ENCODE results near the gene VDAC2.
"Not testable (repeated sequence)": the region's sequence is repeated elsewhere in the genome, so short reads cannot be mapped to it uniquely, and the experiment has no call there.

VDAC2 gene, protein sequence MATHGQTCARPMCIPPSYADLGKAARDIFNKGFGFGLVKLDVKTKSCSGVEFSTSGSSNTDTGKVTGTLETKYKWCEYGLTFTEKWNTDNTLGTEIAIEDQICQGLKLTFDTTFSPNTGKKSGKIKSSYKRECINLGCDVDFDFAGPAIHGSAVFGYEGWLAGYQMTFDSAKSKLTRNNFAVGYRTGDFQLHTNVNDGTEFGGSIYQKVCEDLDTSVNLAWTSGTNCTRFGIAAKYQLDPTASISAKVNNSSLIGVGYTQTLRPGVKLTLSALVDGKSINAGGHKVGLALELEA

DNA sequence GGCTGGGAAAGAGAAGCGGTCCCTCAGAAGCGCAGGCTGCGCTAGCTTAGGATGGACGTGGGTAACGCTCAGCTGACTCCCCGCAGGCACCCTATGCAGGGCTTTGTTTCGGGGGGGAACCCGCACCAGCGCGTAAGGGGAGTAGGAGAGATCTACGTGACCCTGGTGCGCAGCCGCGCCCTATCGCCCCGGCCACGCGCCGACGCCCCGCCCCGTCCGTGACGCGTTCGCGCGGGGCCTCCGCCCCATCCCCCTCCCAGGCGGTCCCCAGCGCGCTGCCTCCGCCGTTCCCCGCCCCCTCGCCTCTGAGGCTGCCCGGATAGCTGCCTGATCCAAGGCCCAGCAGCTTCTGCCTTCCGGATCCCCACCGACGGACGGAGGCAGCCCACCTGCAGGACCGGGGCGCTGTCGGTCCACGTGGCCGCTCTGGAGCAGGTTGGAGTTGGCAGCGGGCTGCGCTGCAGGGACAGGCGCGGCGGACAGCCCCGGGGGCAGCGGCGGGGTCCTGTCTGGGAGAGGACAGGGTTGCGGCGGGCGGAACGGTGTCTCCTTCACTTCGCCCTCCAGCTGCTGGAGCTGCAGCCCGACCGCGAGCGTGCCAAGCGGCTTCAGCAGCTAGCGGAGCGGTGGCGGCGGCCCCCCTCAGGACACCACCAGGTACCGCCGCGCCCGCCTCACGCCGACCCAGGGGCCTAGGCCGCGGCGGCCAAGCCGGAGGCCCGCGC, at the start of gene VDAC2:
VDAC2 (plus strand) TSS at position 515 of the 725 bp plus-strand sequence. CDS start 363 bp downstream, outside the sequence.
- DNase-seq = peak; percentile 83 to 94

- no peak for DNase-seq
Observed at GRCh38 chr10:75165684-75166622, 44.6 kb upstream of the VDAC2 start.

DNA sequence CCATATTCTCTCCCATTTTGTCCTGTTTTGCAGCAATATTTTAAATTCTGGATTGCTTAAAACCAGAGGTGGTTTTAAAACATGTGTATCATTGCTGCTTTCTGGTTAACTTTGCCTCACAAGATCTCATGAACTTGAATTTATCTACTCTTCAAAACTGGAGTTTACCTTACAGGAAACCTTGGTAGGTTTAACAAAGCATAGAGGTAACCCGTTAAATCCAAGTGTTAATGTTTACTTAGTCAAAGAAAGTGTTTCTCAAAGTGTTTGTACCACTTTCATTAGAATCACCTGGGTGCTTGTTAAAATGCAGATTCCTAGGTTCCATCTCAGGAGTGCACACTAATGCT, 44.0 kb upstream of the VDAC2 start:
- no peak for DNase-seq

DNA sequence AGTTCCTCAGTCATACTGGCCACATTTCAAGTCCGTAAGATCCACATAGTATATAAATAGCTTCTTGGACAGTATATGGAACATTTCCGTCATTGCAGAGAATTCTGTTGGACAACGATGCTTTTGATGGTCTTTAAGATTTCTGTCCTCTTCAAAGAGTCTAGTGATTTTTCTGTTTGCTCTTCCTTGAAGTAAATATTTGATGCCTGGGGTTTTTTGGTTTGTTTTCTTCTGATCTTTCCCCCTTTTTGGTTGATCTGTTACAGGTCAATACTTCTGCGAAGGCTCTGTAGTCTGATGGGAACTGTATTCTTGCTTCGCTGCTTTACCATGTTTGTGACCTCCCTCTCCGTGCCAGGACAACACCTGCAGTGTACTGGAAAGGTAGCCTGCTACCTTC, 42.3 kb upstream of the VDAC2 start:
- no peak for DNase-seq

DNA sequence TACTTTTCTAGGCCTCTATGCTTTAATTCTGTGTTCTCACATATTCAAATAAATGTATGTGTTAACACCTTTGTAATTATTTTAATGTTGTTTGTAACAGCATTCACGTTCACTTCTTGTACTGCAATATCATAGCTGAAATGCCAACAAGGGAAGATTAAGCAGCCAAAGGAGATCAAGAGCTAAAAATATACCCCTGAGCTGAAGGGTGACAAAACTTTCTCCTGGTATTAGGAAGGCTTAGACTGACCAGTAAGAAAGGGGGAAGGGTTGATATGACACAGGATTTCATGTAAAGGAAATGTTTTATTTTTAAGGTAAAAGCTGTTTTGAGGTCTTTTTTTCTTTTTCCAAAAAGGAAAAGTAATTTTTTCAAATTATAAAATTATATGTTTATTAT, 40.4 kb upstream of the VDAC2 start:
- DNase-seq = no peak

DNA sequence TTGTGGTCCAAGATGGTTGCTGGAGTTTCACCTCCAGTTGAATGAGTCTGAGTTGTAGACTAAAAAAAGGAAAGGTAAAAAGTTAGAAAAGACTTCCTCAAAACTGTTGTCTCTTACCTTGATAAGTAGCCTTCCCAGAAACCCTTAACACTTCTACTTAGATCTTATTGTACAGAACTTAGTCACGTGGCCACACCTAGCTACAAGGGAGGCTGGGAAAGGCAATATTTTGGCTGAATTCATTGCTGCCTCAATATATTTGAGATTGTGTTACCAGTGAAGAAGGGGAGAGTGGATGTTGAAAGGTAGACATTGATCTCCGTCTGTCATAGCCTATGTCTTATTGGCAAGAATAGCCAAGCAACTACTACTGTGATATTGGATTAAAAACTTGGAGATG, 35.5 kb upstream of the VDAC2 start:
- no peak for DNase-seq

- DNase-seq = no peak
Observed at GRCh38 chr10:75176046-75176445, 34.5 kb upstream of the VDAC2 start.

GRCh38 chr10:75176736-75177135, 33.9 kb upstream of the VDAC2 start:
- DNase-seq = no peak

GRCh38 chr10:75179657-75180177, 30.9 kb upstream of the VDAC2 start:
- no peak for DNase-seq

DNA sequence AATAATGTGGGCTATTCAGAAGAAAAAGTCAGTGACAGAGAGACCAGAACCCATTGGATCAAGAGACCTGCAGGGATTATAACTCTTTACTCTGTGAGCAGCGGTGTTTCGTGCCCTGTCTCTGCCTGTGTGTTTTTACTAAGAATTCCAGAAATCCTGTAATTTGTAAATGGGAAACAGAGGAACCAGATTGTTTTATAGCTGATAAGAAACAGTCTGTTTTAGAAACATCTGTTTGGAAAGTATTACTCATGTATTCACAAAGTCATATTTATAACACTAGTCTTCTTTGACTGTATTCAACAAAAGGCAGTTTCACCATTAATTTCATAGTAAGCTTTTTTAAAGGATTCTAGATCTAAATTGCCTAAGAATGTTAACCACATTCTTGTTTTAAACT, 30.0 kb upstream of the VDAC2 start:
- DNase-seq = no peak

DNA sequence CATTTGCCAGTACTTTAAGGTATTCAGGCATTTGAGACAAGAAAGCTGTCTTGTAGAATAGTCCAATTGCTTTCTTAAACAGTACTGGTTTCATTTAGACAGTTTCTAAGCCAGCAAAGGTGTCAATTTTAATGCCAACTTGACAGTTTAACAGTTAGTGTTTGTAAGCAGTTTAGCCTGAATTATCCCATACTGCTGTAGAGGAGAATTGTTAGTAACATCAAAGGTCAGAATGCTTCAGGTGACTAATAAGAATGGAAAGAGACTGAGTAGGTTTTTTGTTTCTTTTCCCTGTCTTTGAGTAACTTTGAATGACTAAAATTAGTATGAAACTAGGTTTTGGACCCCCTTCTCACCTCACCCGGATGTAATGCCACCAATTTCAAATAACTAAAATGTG, 29.5 kb upstream of the VDAC2 start:
- no peak for DNase-seq

DNA sequence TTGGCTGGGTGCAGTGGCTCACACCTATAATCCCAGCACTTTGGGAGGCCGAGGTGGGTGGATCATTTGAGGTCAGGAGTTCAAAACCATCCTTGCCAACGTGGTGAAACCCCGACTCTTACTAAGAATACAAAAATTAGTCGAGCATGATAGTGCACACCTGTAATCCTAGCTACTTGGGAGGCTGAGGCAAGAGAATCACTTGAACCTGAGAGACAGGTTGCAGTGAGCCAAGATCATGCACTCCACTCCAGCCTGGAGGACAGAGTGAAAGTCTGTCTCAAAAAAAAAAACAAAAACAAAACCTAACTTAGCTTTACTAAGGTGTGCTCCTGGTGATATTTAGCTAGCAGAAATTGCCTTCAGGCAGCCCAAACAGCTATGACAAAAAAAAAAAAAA, 24.3 kb upstream of the VDAC2 start:
- DNase-seq = no peak

DNA sequence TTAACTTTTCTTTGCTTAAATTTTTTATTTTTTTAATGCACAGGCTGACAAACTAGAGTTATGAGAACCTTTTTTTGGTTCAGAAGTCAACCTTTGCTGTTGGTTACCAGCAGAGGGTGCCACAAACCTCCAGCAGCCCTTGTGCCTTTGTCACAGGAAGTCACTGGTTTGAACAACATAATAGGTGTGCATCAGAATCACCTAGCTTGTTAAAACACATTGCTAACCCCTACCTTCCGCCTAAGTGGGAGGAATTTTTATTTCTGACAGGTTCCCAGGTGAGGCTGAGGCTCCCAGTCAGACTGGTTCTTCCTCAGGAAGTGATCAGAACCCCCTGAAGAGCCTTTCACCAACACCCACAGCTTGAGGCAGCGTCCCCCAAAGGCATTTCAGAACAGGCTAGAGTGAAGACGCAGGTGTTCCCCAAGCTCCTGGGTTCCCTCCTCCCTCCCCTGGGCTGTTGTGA, 22.6 kb upstream of the VDAC2 start:
- peak; percentile 5 to 15 for DNase-seq

DNA sequence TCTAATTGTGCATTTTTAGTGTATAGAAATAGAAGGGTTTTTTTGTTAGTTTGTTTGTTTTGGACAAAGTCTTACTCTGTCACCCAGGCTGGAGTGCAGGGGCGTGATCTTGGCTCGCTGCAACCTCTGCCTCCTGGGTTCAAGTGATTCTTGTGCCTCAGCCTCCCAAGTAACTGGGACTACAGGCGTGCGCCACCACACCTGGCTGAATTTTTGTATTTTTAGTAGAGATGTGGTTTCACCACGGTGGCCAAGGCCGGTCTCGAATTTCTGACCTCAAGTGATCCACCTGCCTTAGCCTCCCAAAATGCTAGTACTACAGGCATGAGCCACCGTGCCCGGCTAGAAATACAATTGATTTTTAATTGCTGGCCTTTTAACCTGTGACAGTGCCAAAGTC, 22.1 kb upstream of the VDAC2 start:
- not testable (repeated sequence) for DNase-seq

- no peak for DNase-seq
Observed at GRCh38 chr10:75189266-75190096, 21.1 kb upstream of the VDAC2 start.

DNA sequence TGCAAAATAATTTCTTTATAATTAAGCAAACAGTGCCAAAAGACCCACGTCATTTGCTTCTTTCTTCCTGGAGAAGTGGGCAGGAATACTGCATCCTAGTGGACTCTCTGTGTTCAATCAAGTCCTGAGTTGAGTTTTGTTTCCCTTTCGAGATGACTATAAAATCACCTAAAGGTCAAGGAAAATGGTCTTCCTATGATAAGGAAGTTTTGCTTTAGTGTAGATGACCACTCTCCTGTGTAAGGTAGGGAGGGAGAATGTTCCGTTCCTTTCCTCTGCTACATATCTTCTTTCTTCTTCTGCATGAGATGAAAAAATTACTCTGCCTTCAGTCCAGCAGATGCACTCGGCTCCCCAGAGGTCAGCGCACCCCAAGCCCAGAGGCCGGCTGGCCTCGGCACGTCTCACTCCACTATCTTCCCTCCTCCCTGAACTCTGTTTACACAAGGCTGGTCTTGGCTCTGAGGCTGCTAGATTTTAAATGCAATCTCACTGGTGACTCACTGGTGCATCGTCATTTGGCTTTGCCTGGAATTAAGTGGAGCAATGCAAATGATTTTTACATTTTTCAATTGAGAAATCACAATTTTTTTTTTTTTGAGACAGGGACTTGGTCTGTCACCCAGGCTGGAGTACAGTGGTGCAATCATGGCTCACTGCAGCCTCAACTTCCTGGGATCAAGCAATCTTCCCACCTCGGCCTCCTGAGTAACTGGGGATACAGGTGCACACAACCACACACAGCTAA, 18.6 kb upstream of the VDAC2 start:
- no peak for DNase-seq

DNA sequence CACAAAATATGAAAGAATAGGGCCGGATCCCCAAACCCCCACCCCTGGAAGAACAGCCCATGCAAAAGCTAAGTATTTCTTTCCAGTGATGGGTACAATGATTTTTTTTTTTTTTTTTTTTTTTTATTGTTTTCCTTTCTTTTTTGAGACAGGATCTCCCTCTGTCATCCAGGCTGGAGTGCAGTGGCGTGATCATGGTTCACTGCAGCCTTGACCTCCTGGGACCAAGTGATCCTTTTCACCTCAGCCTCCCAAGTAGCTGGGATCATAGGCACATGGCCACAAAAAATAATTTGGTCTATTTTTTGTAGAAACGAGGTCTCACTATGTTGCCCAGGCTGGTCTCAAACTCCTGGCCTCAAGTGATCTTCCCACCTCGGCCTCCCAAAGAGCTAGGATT, 16.0 kb upstream of the VDAC2 start:
- not testable (repeated sequence) for DNase-seq

GRCh38 chr10:75195035-75195763, 15.4 kb upstream of the VDAC2 start:
- DNase-seq = no peak

DNA sequence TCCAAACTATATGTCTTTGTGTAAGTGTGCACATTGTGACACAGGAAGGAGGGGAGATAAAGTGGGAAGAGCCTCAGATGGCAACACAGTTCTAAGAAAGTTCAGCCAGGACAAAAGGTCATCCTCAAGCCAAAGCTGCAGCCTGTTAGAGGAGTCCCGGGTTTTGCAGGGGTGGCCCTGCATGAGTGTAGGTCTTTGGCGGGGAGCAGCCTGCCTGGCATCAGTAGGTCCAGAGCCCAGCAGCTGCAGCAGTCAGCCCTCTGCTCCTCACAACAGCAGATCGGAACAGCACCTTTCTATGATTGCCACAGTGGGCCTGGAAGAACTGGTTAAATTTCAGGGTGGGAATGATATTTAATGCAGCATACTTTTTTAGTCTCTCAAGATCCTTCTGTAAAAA, 13.5 kb upstream of the VDAC2 start:
- no peak for DNase-seq

- DNase-seq = peak in 1 of 2 donors; percentile 21
Observed at GRCh38 chr10:75197906-75198305, 12.7 kb upstream of the VDAC2 start.

GRCh38 chr10:75199949-75200348, 10.6 kb upstream of the VDAC2 start:
- not testable (repeated sequence) for DNase-seq

All from hippocampal formation (tissue), 2 donors.